MCF 10A (cell line): ENCODE results near the gene MC5R. TPM values are rescaled to one million over a fixed set of nuclear protein-coding genes. Genes with fewer than 3 reads are reported as not detected.

Experiments used
- BruUV-seq: library from RNA; stranded (reverse); fragments of 400-500 nt; replicated peaks from 2 replicates; lab custom pipeline; 2021; lab: Mats Ljungman, UMichigan
- CTCF ChIA-PET: fragments of 300-600 bp; sonication (Branson Sonifier 250); formaldehyde crosslinking; extraction: SDS; loops from one replicate; lab custom pipeline; 2021; ENCODE audit warnings: antibody characterized with exemption, inconsistent platforms; lab: Yijun Ruan, JAX
- POLR2A ChIA-PET: fragments of 300-600, 350-650 bp; sonication (Branson Sonifier 250); formaldehyde crosslinking; extraction: SDS; loops from one replicate; lab custom pipeline; 2020; ENCODE audit warnings: antibody characterized with exemption, inconsistent platforms; lab: Yijun Ruan, JAX
- DNase-seq: peaks from one replicate; pipeline ENCODE4 v3.0.0-alpha.2; 2018; ENCODE audit not compliant: unreplicated experiment
- H3K27ac Mint-ChIP-seq: one replicate; pipeline ENCODE4 v1.8.0; 2022; ENCODE audit warnings: mild to moderate bottlenecking, low read depth, mixed read lengths; ENCODE audit not compliant: unreplicated experiment
- H3K27me3 Mint-ChIP-seq: one replicate; pipeline ENCODE4 v1.8.0; 2022; ENCODE audit warnings: mixed read lengths; ENCODE audit not compliant: insufficient read depth, unreplicated experiment
- H3K36me3 Mint-ChIP-seq: one replicate; pipeline ENCODE4 v1.8.0; 2022; ENCODE audit warnings: mild to moderate bottlenecking, moderate library complexity, mixed read lengths; ENCODE audit not compliant: insufficient read depth, unreplicated experiment
- H3K4me1 Mint-ChIP-seq: one replicate; pipeline ENCODE4 v1.8.0; 2022; ENCODE audit warnings: mixed read lengths; ENCODE audit not compliant: insufficient read depth, unreplicated experiment
- H3K4me3 Mint-ChIP-seq: one replicate; pipeline ENCODE4 v1.8.0; 2022; ENCODE audit warnings: mild to moderate bottlenecking, moderate library complexity, mixed read lengths; ENCODE audit not compliant: unreplicated experiment
- H3K9me3 Mint-ChIP-seq: one replicate; pipeline ENCODE4 v1.8.0; 2022; ENCODE audit warnings: mixed read lengths; ENCODE audit not compliant: unreplicated experiment
- intact Hi-C: fragments of 100-400 bp; cut with micrococcal nuclease; formaldehyde crosslinking; loops from 2 replicates; pipeline ENCODE4 v1.14.1; 2022
- total RNA-seq: library from RNA; stranded (reverse); gene quantifications from 2 replicates; pipeline ENCODE4 v1.2.3, GENCODE V29; 2022
- TF ChIP-seq, protein P1 (sequence below): fragments of 200-600 bp; IDR thresholded peaks from one replicate; pipeline ENCODE4 v1.8.0; 2022; ENCODE audit warnings: antibody characterized with exemption, mild to moderate bottlenecking; ENCODE audit not compliant: unreplicated experiment

Gene MC5R
- total RNA-seq, 1 experiment from 2014 or later: not detected

DNA sequence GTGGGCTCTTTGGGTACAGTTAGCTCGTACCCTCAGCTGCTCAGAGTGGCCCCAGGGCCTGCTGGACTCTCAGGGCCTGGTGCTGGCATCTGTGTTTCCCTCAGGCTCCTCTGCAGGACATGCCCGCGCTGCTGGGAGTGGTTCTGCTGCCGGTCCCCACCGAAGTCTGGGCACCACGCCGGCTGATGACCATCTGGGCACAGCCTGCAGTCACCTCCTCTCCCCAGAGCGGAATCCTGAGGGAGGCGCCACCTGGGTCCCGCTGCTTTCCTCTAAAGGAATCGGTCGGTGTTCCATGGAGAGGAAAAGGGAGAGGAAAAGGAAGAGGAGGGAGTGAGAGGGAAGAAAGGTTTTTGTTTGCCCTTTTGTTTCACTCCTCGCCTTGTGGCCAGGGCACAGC lies 47.8 kb downstream of the MC5R start:
- BruUV-seq: no TSS peak
- DNase-seq: no peak
- ChIA-PET POLR2A (no interaction called here), CTCF (interaction anchor here (1.2 kb wide), 1 partner anchor 31 kb away, joined by 5 read pairs; no protein-coding TSS in a partner anchor)
- TF ChIP-seq, protein P1, sequence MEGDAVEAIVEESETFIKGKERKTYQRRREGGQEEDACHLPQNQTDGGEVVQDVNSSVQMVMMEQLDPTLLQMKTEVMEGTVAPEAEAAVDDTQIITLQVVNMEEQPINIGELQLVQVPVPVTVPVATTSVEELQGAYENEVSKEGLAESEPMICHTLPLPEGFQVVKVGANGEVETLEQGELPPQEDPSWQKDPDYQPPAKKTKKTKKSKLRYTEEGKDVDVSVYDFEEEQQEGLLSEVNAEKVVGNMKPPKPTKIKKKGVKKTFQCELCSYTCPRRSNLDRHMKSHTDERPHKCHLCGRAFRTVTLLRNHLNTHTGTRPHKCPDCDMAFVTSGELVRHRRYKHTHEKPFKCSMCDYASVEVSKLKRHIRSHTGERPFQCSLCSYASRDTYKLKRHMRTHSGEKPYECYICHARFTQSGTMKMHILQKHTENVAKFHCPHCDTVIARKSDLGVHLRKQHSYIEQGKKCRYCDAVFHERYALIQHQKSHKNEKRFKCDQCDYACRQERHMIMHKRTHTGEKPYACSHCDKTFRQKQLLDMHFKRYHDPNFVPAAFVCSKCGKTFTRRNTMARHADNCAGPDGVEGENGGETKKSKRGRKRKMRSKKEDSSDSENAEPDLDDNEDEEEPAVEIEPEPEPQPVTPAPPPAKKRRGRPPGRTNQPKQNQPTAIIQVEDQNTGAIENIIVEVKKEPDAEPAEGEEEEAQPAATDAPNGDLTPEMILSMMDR: no peak
- Mint-ChIP-seq H3K4me3 (no peak overlapping the region), H3K4me1 (no peaks in the 10 kb centered on the region), H3K27ac (no peak overlapping the region), H3K9me3 (no peaks in the 10 kb centered on the region), H3K36me3 (no peaks in the 10 kb centered on the region), H3K27me3 (no peaks in the 10 kb centered on the region)
- intact Hi-C loops: no loop called here

- Mint-ChIP-seq H3K4me3 (no peak overlapping the region), H3K36me3 (no peaks in the 10 kb centered on the region), H3K4me1 (no peaks in the 10 kb centered on the region), H3K27me3 (no peaks in the 10 kb centered on the region), H3K9me3 (no peaks in the 10 kb centered on the region), H3K27ac (no peak overlapping the region)
- TF ChIP-seq, protein P1: no peak
- CTCF ChIA-PET: interaction anchor here (1.1 kb wide), 1 partner anchor 41 kb away, joined by 3 read pairs; no protein-coding TSS in a partner anchor
- intact Hi-C loops: no loop called here
- POLR2A ChIA-PET: no interaction called here
- no TSS peak for BruUV-seq
- DNase-seq: no peak
Observed at GRCh38 chr18:13872373-13872772, 48.4 kb downstream of the MC5R start.

GRCh38 chr18:13872932-13873331 lies 49.0 kb downstream of the MC5R start:
- BruUV-seq: no TSS peak
- DNase-seq: no peak
- ChIA-PET POLR2A (no interaction called here), CTCF (interaction anchor here (1.1 kb wide), 1 partner anchor 41 kb away, joined by 3 read pairs; no protein-coding TSS in a partner anchor)
- H3K9me3 Mint-ChIP-seq: no peaks in the 10 kb centered on the region
- H3K4me1 Mint-ChIP-seq: no peaks in the 10 kb centered on the region
- H3K27ac Mint-ChIP-seq: no peak overlapping the region
- TF ChIP-seq, protein P1: no peak
- H3K36me3 Mint-ChIP-seq: no peaks in the 10 kb centered on the region
- H3K27me3 Mint-ChIP-seq: no peaks in the 10 kb centered on the region
- intact Hi-C loops: no loop called here
- H3K4me3 Mint-ChIP-seq: no peak overlapping the region

DNA sequence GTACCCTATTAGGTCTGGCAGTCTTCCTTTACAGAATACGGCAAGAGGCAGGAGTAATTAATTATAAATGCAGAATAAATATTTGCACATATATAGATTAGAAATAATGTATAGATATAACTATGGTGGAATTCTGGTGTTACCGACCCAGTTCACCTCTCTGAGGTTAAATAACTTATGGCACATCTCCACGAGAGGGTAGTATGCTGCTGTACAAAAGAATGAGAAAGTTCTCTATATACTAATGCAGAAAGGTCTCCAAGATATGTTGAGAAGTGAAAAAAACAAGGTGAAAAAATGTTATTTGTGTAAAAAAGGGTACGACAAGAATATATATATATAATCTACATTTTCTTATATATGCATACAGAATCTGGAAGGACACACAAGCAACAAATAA lies 50.6 kb downstream of the MC5R start:
- DNase-seq: no peak
- TF ChIP-seq, protein P1: no peak
- BruUV-seq: no TSS peak
- ChIA-PET POLR2A (no interaction called here), CTCF (interaction anchor here (0.5 to 1.1 kb wide), 3 partner anchors 183 to 212 kb away, joined by 3 read pairs; no protein-coding TSS in a partner anchor)
- H3K27me3 Mint-ChIP-seq: no peaks in the 10 kb centered on the region
- no peak overlapping the region for H3K4me3 Mint-ChIP-seq
- H3K27ac Mint-ChIP-seq: no peak overlapping the region
- H3K9me3 Mint-ChIP-seq: no peaks in the 10 kb centered on the region
- no peaks in the 10 kb centered on the region for H3K4me1 Mint-ChIP-seq
- intact Hi-C loops: no loop called here
- no peaks in the 10 kb centered on the region for H3K36me3 Mint-ChIP-seq

Other genes starting within 250 kb of the MC5R start
- gene FAM210A, start 97.6 kb upstream of the MC5R start, total RNA-seq: 31.2 and 35.5 TPM in 2 replicates
- gene RNMT, start 97.5 kb upstream of the MC5R start, total RNA-seq: 38.4 and 53.0 TPM in 2 replicates
- not detected in 2 replicates for gene MC2R, start 91.4 kb downstream of the MC5R start, total RNA-seq